H1 (cell line): Measurements from ENCODE around the gene TRIM4. TPM values are rescaled to one million over a fixed set of nuclear protein-coding genes. Genes with fewer than 3 reads are reported as not detected.

ENCODE experiments used
- CHD1 ChIP-seq: IDR thresholded peaks from 2 replicates; pipeline ENCODE4 v1.6.1; 2012; ENCODE audit warnings: low read depth, low read length, improper control_type of control experiment
- EP300 ChIP-seq, 2 experiments: IDR thresholded peaks; 1 replicate in 1 of 2; 2 replicates in 1 of 2; pipeline ENCODE4 v1.6.1; 2011 to 2012; ENCODE audit warnings: low read depth in 2 of 2, low read length in 2 of 2, mild to moderate bottlenecking in 2 of 2, borderline replicate concordance in 1 of 2, inconsistent platforms in 1 of 2, moderate library complexity in 1 of 2
- POLR2A ChIP-seq, 2 experiments: IDR thresholded peaks; 1 replicate in 1 of 2; 2 replicates in 1 of 2; pipeline ENCODE4 v1.6.1; 2011; ENCODE audit warnings: low read depth in 2 of 2, low read length in 2 of 2, mild to moderate bottlenecking in 2 of 2; ENCODE audit errors: control extremely low read depth in 1 of 2
- POLR2AphosphoS5 ChIP-seq: IDR thresholded peaks from 2 replicates; pipeline ENCODE4 v1.6.1; 2011; ENCODE audit warnings: low read depth, low read length
- TAF1 ChIP-seq: IDR thresholded peaks from 2 replicates; pipeline ENCODE4 v1.6.1; 2011; ENCODE audit warnings: mild to moderate bottlenecking, low read depth, low read length
- polyA plus RNA-seq, 7 experiments: library from polyadenylated mRNA; depleted of rRNA in 3 of 7; stranded (reverse) in 5 of 7; unstranded in 2 of 7; fragments of >200 nt in 5 of 7; fragments of 200-250 nt in 2 of 7; gene quantifications; 1 replicate in 5 of 7; 2 replicates in 1 of 7; 4 replicates in 1 of 7; pipeline versions ENCODE4 v1.2.1 to v1.2.3, GENCODE V29; 2011 to 2013; ENCODE audit warnings: missing spikeins in 2 of 7, mixed read lengths in 2 of 7
- total RNA-seq: library from RNA; stranded (reverse); fragmentation: NEBNext Ultra II Directional; extraction: Animal tissue kit (Norgen Biotek cat#: 25700); gene quantifications from 2 replicates; pipeline ENCODE4 v1.2.1, GENCODE V29; 2021
- TF ChIP-seq, protein P1 (sequence below): IDR thresholded peaks from 2 replicates; pipeline ENCODE4 v1.6.1; 2011; ENCODE audit warnings: low read length, improper control_type of control experiment
- TF ChIP-seq, protein P2 (sequence below): IDR thresholded peaks from 2 replicates; pipeline ENCODE4 v1.6.1; 2011; ENCODE audit warnings: low read depth, mild to moderate bottlenecking, low read length; ENCODE audit not compliant: insufficient read depth

Gene TRIM4
- total and polyA plus RNA-seq, 2 of the 8 experiments (the other 6 are each of a cell fraction or from before 2014, with no cell fraction given) = 0.03 to 7.3 TPM

DNA sequence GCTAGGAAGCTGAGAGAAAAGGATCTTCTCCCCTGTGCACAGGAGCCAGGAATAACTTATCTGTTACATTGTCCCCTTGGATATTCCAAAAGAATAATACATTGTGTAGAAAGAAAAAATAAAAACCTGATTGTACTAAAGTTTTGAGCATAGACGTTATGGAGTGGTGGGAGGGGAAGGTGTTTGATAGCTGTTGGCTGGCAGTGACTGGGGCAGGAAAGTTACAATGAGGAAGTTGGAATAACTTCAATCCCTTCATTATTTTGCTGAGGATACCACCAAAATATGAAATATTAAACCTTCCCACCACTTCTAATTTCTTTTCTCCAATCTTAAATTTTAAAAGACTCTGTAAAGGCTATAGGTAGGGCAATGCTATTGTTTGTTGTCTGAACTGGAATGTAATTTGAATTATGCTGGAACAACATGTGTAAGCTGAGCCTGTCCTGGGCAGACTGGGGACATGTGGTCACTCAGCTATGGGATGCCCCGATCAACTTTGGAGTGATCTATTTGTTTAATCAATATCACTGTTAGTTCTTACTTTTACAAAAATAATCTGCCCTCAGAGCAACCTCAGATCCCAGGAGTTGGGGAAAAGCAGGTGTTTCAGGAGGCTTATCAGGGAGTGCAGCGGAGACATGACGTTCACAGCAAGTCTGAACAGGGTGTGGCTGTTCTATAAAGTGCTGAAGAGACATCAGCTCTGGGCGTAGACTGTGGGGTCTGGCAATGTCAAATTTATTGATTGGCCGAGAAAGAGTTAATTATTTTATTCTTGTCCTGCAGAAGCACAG is 70.7 kb downstream of the TRIM4 start (continued):
- TF ChIP-seq, protein P1, sequence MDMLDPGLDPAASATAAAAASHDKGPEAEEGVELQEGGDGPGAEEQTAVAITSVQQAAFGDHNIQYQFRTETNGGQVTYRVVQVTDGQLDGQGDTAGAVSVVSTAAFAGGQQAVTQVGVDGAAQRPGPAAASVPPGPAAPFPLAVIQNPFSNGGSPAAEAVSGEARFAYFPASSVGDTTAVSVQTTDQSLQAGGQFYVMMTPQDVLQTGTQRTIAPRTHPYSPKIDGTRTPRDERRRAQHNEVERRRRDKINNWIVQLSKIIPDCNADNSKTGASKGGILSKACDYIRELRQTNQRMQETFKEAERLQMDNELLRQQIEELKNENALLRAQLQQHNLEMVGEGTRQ = no peak
- no peak for TF ChIP-seq POLR2A (IDR thresholded peaks at IDR 0.05; ENCODE audit: control extremely low read depth in 1 of 2, low read depth in 2 of 2, low read length in 2 of 2)
- TF ChIP-seq, protein P2, sequence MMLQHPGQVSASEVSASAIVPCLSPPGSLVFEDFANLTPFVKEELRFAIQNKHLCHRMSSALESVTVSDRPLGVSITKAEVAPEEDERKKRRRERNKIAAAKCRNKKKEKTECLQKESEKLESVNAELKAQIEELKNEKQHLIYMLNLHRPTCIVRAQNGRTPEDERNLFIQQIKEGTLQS = no peak
- no peak for TF ChIP-seq EP300 (IDR thresholded peaks at IDR 0.05; ENCODE audit: borderline replicate concordance in 1 of 2, low read depth in 2 of 2, low read length in 2 of 2)
- no peak for TF ChIP-seq CHD1
- TF ChIP-seq POLR2AphosphoS5 = no peak
- no peak for TF ChIP-seq TAF1
